ENCODE results near the gene GLI3. TPM values are rescaled to one million over a fixed set of nuclear protein-coding genes. Genes with fewer than 3 reads are reported as not detected.

The GLI3 gene
- total RNA-seq, 1 experiment from 2014 or later = not detected

- no peak overlapping the region for H3K4me3 ChIP-seq
- H3K36me3 ChIP-seq (ENCODE audit: low read depth) = no peaks in the 10 kb centered on the region
- CTCF ChIA-PET = no interaction called here
- H3K27me3 ChIP-seq (ENCODE audit: insufficient read depth, low read depth) = peaks cover 74% of the 10 kb centered on the region
- H3F3A ChIP-seq (ENCODE audit: insufficient read depth, low read depth) = no peaks in the 10 kb centered on the region
- H3K27ac ChIP-seq = no peak overlapping the region
- no peaks in the 10 kb centered on the region for H3K79me2 ChIP-seq (ENCODE audit: low read depth)
- no peaks in the 10 kb centered on the region for H3K4me1 ChIP-seq (replicated peaks; ENCODE audit: insufficient read depth)
- TF ChIP-seq EZH2 (IDR thresholded peaks at IDR 0.05; ENCODE audit: low read depth) = no peak
- TF ChIP-seq CTCF (conservative IDR thresholded peaks at IDR 0.05) = no peak
- H3K9me2 ChIP-seq (ENCODE audit: insufficient read depth) = no peaks in the 10 kb centered on the region; the same call in 1 of the 2 replicates
- no peak overlapping the region for H3K4me2 ChIP-seq
- no peak overlapping the region for H2AFZ ChIP-seq
- DNase-seq = no peak
- H3K9me3 ChIP-seq (ENCODE audit: insufficient read depth, low read depth) = no peaks in the 10 kb centered on the region
- BruUV-seq (replicated peaks) = no TSS peak
- POLR2A ChIA-PET (ENCODE audit: unreplicated experiment) = no interaction called here
- intact Hi-C loops (cut with micrococcal nuclease; ENCODE audit: unreplicated experiment) = no loop called here
- no peaks in the 10 kb centered on the region for H4K20me1 ChIP-seq (ENCODE audit: insufficient read depth)
These were observed 147.0 kb downstream of the GLI3 start for GRCh38 chr7:42090056-42090455.

GRCh38 chr7:42087616-42088015 is 149.4 kb downstream of the GLI3 start:
- Histone ChIP-seq H3K4me1 (replicated peaks; ENCODE audit: insufficient read depth) (no peaks in the 10 kb centered on the region), H3F3A (ENCODE audit: insufficient read depth, low read depth) (no peaks in the 10 kb centered on the region), H3K36me3 (ENCODE audit: low read depth) (no peaks in the 10 kb centered on the region), H3K27me3 (ENCODE audit: insufficient read depth, low read depth) (peaks cover 68% of the 10 kb centered on the region), H3K9me3 (ENCODE audit: insufficient read depth, low read depth) (no peaks in the 10 kb centered on the region), H4K20me1 (ENCODE audit: insufficient read depth) (no peaks in the 10 kb centered on the region), H2AFZ (no peak overlapping the region), H3K4me2 (no peak overlapping the region), H3K27ac (no peak overlapping the region), H3K79me2 (ENCODE audit: low read depth) (no peaks in the 10 kb centered on the region), H3K4me3 (no peak overlapping the region), H3K9me2 (ENCODE audit: insufficient read depth) (no peaks in the 10 kb centered on the region; the same call in 1 of the 2 replicates)
- no peak for DNase-seq
- POLR2A ChIA-PET (ENCODE audit: unreplicated experiment) = no interaction called here
- TF ChIP-seq EZH2 (IDR thresholded peaks at IDR 0.05; ENCODE audit: low read depth) (no peak), CTCF (conservative IDR thresholded peaks at IDR 0.05) (no peak)
- CTCF ChIA-PET = no interaction called here
- no TSS peak for BruUV-seq (replicated peaks)
- intact Hi-C loops (cut with micrococcal nuclease; ENCODE audit: unreplicated experiment) = no loop called here

GRCh38 chr7:42085531-42085930 is 151.5 kb downstream of the GLI3 start:
- TF ChIP-seq EZH2 (IDR thresholded peaks at IDR 0.05; ENCODE audit: low read depth) (no peak), CTCF (conservative IDR thresholded peaks at IDR 0.05) (no peak)
- no peaks in the 10 kb centered on the region for H4K20me1 ChIP-seq (ENCODE audit: insufficient read depth)
- no peaks in the 10 kb centered on the region for H3K36me3 ChIP-seq (ENCODE audit: low read depth)
- H3K4me1 ChIP-seq (replicated peaks; ENCODE audit: insufficient read depth) = no peaks in the 10 kb centered on the region
- H3K4me3 ChIP-seq = no peak overlapping the region
- ChIA-PET CTCF (no interaction called here), POLR2A (ENCODE audit: unreplicated experiment) (no interaction called here)
- no peaks in the 10 kb centered on the region for H3K9me2 ChIP-seq (ENCODE audit: insufficient read depth)
- no peaks in the 10 kb centered on the region for H3K9me3 ChIP-seq (ENCODE audit: insufficient read depth, low read depth)
- H3K27ac ChIP-seq = no peak overlapping the region
- H3K79me2 ChIP-seq (ENCODE audit: low read depth) = no peaks in the 10 kb centered on the region
- no peak overlapping the region for H2AFZ ChIP-seq
- no peak for DNase-seq
- no peaks in the 10 kb centered on the region for H3F3A ChIP-seq (ENCODE audit: insufficient read depth, low read depth)
- intact Hi-C loops (cut with micrococcal nuclease; ENCODE audit: unreplicated experiment) = no loop called here
- no TSS peak for BruUV-seq (replicated peaks)
- H3K4me2 ChIP-seq = no peak overlapping the region
- H3K27me3 ChIP-seq (ENCODE audit: insufficient read depth, low read depth) = peaks cover 69% of the 10 kb centered on the region
